HCT116 (cell line): ENCODE data around the gene LELP1. TPM values are rescaled to one million over a fixed set of nuclear protein-coding genes. Genes with fewer than 3 reads are reported as not detected.

Experiments used
- ATAC-seq: fragments of 200-7000 bp; cut with Tn5 transposase; 2 replicates; pipeline ENCODE4 v1.9.1; 2020; ENCODE audit warnings: mild to moderate bottlenecking, moderate library complexity
- BruUV-seq: library from RNA; stranded (reverse); fragments of 400-500 nt; replicated peaks from 2 replicates; lab custom pipeline; 2021; lab: Mats Ljungman, UMichigan
- CTCF ChIA-PET: fragments of 300-600 bp; sonication (Branson Sonifier 250); formaldehyde crosslinking; loops from one replicate; lab custom pipeline; 2021; ENCODE audit warnings: antibody characterized with exemption; lab: Charles Lee
- POLR2A ChIA-PET: fragments of 300-600, 350-600 bp; sonication (Branson Sonifier 250); formaldehyde crosslinking; loops from one replicate; lab custom pipeline; 2021; ENCODE audit warnings: antibody characterized with exemption; lab: Charles Lee
- RAD21 ChIA-PET, 2 experiments: fragments of 300-600 bp; sonication (Branson Sonifier 250); formaldehyde crosslinking; loops; one replicate each; lab custom pipeline; 2023; ENCODE audit warnings: low total read pairs in 2 of 2; ENCODE audit not compliant: uncharacterized antibody in 2 of 2, unreplicated experiment in 2 of 2, low non-redundant PET in 1 of 2; lab: Charles Lee
- DNase-seq: peaks from one replicate; pipeline ENCODE4 v3.0.0-alpha.2; 2010; ENCODE audit warnings: low read depth, low spot score
- H2AFZ ChIP-seq: fragments of 200-600 bp; shearing (Covaris generic), sonication (generic); 2 replicates; pipeline ENCODE4 v1.6.1; 2017; ENCODE audit warnings: low read depth, mixed run types, mixed read lengths, antibody characterized with exemption, low read length; ENCODE audit not compliant: poor library complexity, severe bottlenecking
- H3K27ac ChIP-seq: 2 replicates; pipeline ENCODE4 v1.5.1; 2012; ENCODE audit warnings: low read depth, low read length
- H3K27me3 ChIP-seq: fragments of 200-600 bp; sonication (generic); 2 replicates; pipeline ENCODE4 v1.6.1; 2016; ENCODE audit warnings: mixed run types, low read length, mixed read lengths; ENCODE audit not compliant: insufficient read depth
- H3K36me3 ChIP-seq, 2 experiments: fragments of 200-500 bp in 1 of 2; fragments of 200-600 bp in 1 of 2; sonication (Bioruptor generic) in 1 of 2; sonication (generic) in 1 of 2; 2 replicates each; pipeline versions ENCODE4 v1.5.1 to v1.6.1; 2014 to 2016; ENCODE audit warnings: low read length in 2 of 2, inconsistent platforms in 1 of 2, mixed read lengths in 1 of 2, mixed run types in 1 of 2; ENCODE audit not compliant: insufficient read depth in 2 of 2, control insufficient read depth in 1 of 2
- H3K4me1 ChIP-seq, 2 experiments: fragments of 200-600 bp in 1 of 2; sonication (generic) in 1 of 2; 2 replicates each; pipeline versions ENCODE4 v1.5.1 to v1.6.1; 2012 to 2017; ENCODE audit warnings: low read length in 2 of 2, inconsistent platforms in 1 of 2, mild to moderate bottlenecking in 1 of 2, mixed read lengths in 1 of 2, mixed run types in 1 of 2, moderate library complexity in 1 of 2; ENCODE audit not compliant: insufficient read depth in 2 of 2, control insufficient read depth in 1 of 2
- H3K4me2 ChIP-seq: fragments of 200-600 bp; sonication (generic); 2 replicates; pipeline ENCODE4 v1.6.1; 2017; ENCODE audit warnings: mixed run types, low read length, mixed read lengths
- H3K4me3 ChIP-seq, 2 experiments: fragments of 200-600 bp in 1 of 2; sonication (generic) in 1 of 2; replicated peaks in 1 of 2; 2 replicates each; pipeline ENCODE4 v1.5.1; 2011 to 2016; ENCODE audit warnings: low read length in 2 of 2, control low read depth in 1 of 2, low read depth in 1 of 2, mild to moderate bottlenecking in 1 of 2, mixed read lengths in 1 of 2, mixed run types in 1 of 2
- H3K79me2 ChIP-seq: fragments of 200-600 bp; sonication (generic); 2 replicates; pipeline ENCODE4 v1.6.1; 2017; ENCODE audit warnings: mild to moderate bottlenecking, mixed run types, low read length, moderate library complexity, mixed read lengths; ENCODE audit not compliant: insufficient read depth
- H3K9ac ChIP-seq: fragments of 200-600 bp; sonication (generic); 2 replicates; pipeline ENCODE4 v1.6.1; 2016; ENCODE audit warnings: low read length, mixed read lengths
- H3K9me2 ChIP-seq: fragments of 200-600 bp; sonication (generic), shearing (Covaris generic); 2 replicates; pipeline ENCODE4 v1.6.1; 2017; ENCODE audit warnings: mixed run types, mild to moderate bottlenecking, moderate library complexity; ENCODE audit not compliant: insufficient read depth
- H3K9me3 ChIP-seq, 2 experiments: fragments of 200-500 bp in 1 of 2; fragments of 200-600 bp in 1 of 2; sonication (Bioruptor generic) in 1 of 2; sonication (generic) in 1 of 2; 2 replicates each; pipeline ENCODE4 v1.6.1; 2014 to 2017; ENCODE audit warnings: low read length in 2 of 2, mixed read lengths in 2 of 2, inconsistent platforms in 1 of 2, low read depth in 1 of 2, mild to moderate bottlenecking in 1 of 2, mixed run types in 1 of 2, moderate library complexity in 1 of 2; ENCODE audit not compliant: control insufficient read depth in 1 of 2, insufficient read depth in 1 of 2
- H4K20me1 ChIP-seq: fragments of 200-600 bp; sonication (generic), shearing (Covaris generic); 2 replicates; pipeline ENCODE4 v1.6.1; 2017; ENCODE audit warnings: mixed run types, mild to moderate bottlenecking, moderate library complexity; ENCODE audit not compliant: insufficient read depth
- EGR1 ChIP-seq: IDR thresholded peaks from 2 replicates; pipeline ENCODE4 v1.6.1; 2012; ENCODE audit warnings: low read depth
- ELF1 ChIP-seq: IDR thresholded peaks from 2 replicates; pipeline ENCODE4 v1.6.1; 2012; ENCODE audit warnings: low read depth, borderline replicate concordance
- EZH2phosphoT487 ChIP-seq: fragments of 200-600 bp; IDR thresholded peaks from 2 replicates; pipeline ENCODE4 v1.6.1; 2018; ENCODE audit warnings: antibody characterized with exemption, borderline replicate concordance
- JUND ChIP-seq: IDR thresholded peaks from 2 replicates; pipeline ENCODE4 v1.6.1; 2012
- POLR2A ChIP-seq: IDR thresholded peaks from 2 replicates; pipeline ENCODE4 v1.7.0; 2011; ENCODE audit warnings: borderline replicate concordance; ENCODE audit not compliant: insufficient read depth, insufficient read length; ENCODE audit errors: extremely low read depth
- RAD21 ChIP-seq: IDR thresholded peaks from 2 replicates; pipeline ENCODE4 v1.6.1; 2012; ENCODE audit warnings: low read depth, mild to moderate bottlenecking
- SIN3A ChIP-seq: IDR thresholded peaks from 2 replicates; pipeline ENCODE4 v1.6.1; 2012; ENCODE audit warnings: low read depth
- SRF ChIP-seq: IDR thresholded peaks from 2 replicates; pipeline ENCODE4 v1.6.1; 2012; ENCODE audit warnings: low read depth
- TCF7L2 ChIP-seq: IDR thresholded peaks from 2 replicates; pipeline ENCODE4 v1.7.0; 2011; ENCODE audit warnings: borderline replicate concordance, inconsistent platforms; ENCODE audit not compliant: insufficient read depth, insufficient read length; ENCODE audit errors: extremely low read depth
- ZFX ChIP-seq: fragments of 450-650 bp; IDR thresholded peaks from 2 replicates; pipeline ENCODE4 v1.6.1; 2017
- intact Hi-C: fragments of 100-400 bp; cut with micrococcal nuclease; formaldehyde crosslinking; loops from 2 replicates; pipeline ENCODE4 v1.10.0; 2022
- total RNA-seq: library from RNA; stranded (reverse); gene quantifications from one replicate; pipeline ENCODE4 v1.2.1, GENCODE V29; 2021; ENCODE audit not compliant: unreplicated experiment
- TF ChIP-seq, protein P1 (sequence below), 3 experiments: fragments of 200-600 bp in 1 of 3; sonication (generic) in 1 of 3; IDR thresholded peaks in 2 of 3; conservative IDR thresholded peaks in 1 of 3; 2 replicates each; pipeline ENCODE4 v1.5.1; 2012 to 2017; ENCODE audit warnings: low read depth in 2 of 3, low read length in 2 of 3, antibody characterized with exemption in 1 of 3, borderline replicate concordance in 1 of 3, control low read depth in 1 of 3, mild to moderate bottlenecking in 1 of 3, mixed read lengths in 1 of 3, mixed run types in 1 of 3, moderate library complexity in 1 of 3; ENCODE audit not compliant: insufficient read depth in 1 of 3
- TF ChIP-seq, protein P2 (sequence below): IDR thresholded peaks from 2 replicates; pipeline ENCODE4 v1.6.1; 2011; ENCODE audit warnings: mild to moderate bottlenecking, low read length, moderate library complexity; ENCODE audit not compliant: insufficient replicate concordance; ENCODE audit errors: extremely low read depth

Gene LELP1
- total RNA-seq, 1 experiment from 2014 or later: not detected

GRCh38 chr1:153246825-153247224 lies 43.6 kb downstream of the LELP1 start:
- Histone ChIP-seq H4K20me1 (no peaks in the 10 kb centered on the region), H3K27me3 (peaks cover 52% of the 10 kb centered on the region), H3K9me3 (no peaks in the 10 kb centered on the region; a peak in 1 of 4 replicates), H3K9ac (no peak overlapping the region), H3K79me2 (no peaks in the 10 kb centered on the region), H3K4me3 (no peak overlapping the region), H3K36me3 (no peaks in the 10 kb centered on the region), H3K27ac (no peak overlapping the region), H3K9me2 (no peaks in the 10 kb centered on the region; the same call in 1 of the 2 replicates), H3K4me1 (no peaks in the 10 kb centered on the region), H3K4me2 (no peak overlapping the region)
- POLR2A ChIA-PET: no interaction called here
- ATAC-seq (no peak), DNase-seq (no peak)
- CTCF ChIA-PET: no interaction called here
- no TSS peak for BruUV-seq
- intact Hi-C loops: no loop called here
- RAD21 ChIA-PET: no interaction called here
- TF ChIP-seq EGR1 (no peak), RAD21 (no peak), POLR2A (no peak), ZFX (no peak), ELF1 (no peak), SRF (no peak), EZH2phosphoT487 (no peak), JUND (no peak), SIN3A (no peak), TCF7L2 (no peak)
- TF ChIP-seq, protein P1, sequence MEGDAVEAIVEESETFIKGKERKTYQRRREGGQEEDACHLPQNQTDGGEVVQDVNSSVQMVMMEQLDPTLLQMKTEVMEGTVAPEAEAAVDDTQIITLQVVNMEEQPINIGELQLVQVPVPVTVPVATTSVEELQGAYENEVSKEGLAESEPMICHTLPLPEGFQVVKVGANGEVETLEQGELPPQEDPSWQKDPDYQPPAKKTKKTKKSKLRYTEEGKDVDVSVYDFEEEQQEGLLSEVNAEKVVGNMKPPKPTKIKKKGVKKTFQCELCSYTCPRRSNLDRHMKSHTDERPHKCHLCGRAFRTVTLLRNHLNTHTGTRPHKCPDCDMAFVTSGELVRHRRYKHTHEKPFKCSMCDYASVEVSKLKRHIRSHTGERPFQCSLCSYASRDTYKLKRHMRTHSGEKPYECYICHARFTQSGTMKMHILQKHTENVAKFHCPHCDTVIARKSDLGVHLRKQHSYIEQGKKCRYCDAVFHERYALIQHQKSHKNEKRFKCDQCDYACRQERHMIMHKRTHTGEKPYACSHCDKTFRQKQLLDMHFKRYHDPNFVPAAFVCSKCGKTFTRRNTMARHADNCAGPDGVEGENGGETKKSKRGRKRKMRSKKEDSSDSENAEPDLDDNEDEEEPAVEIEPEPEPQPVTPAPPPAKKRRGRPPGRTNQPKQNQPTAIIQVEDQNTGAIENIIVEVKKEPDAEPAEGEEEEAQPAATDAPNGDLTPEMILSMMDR (IDR thresholded peaks at IDR 0.05 in 2 of 3, conservative IDR thresholded peaks at IDR 0.05 in 1 of 3; ENCODE audit: borderline replicate concordance in 1 of 3, insufficient read depth in 1 of 3, low read depth in 2 of 3, low read length in 2 of 3): no peak
- TF ChIP-seq, protein P2, sequence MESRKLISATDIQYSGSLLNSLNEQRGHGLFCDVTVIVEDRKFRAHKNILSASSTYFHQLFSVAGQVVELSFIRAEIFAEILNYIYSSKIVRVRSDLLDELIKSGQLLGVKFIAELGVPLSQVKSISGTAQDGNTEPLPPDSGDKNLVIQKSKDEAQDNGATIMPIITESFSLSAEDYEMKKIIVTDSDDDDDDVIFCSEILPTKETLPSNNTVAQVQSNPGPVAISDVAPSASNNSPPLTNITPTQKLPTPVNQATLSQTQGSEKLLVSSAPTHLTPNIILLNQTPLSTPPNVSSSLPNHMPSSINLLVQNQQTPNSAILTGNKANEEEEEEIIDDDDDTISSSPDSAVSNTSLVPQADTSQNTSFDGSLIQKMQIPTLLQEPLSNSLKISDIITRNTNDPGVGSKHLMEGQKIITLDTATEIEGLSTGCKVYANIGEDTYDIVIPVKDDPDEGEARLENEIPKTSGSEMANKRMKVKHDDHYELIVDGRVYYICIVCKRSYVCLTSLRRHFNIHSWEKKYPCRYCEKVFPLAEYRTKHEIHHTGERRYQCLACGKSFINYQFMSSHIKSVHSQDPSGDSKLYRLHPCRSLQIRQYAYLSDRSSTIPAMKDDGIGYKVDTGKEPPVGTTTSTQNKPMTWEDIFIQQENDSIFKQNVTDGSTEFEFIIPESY: no peak
- TF ChIP-seq, all 23 proteins: peak for 0
- no peak overlapping the region for H2AFZ ChIP-seq
